GM19351 (cell line): ENCODE results near the gene GRPEL2.
"Not testable (repeated sequence)": the region's sequence is repeated elsewhere in the genome, so short reads cannot be mapped to it uniquely, and the experiment has no call there.

Experiments used
- ATAC-seq: cut with Tn5 transposase; IDR thresholded peaks from one replicate; pipeline ENCODE4 v1.9.1; 2021; ENCODE audit warnings: mild to moderate bottlenecking, moderate library complexity; ENCODE audit not compliant: unreplicated experiment

GRPEL2 gene

GRCh38 chr5:149374801-149375200 is 29.5 kb downstream of the GRPEL2 start:
- no peak for ATAC-seq

GRCh38 chr5:149375434-149375833 is 30.1 kb downstream of the GRPEL2 start:
- ATAC-seq, result no peak

GRCh38 chr5:149376104-149376503 is 30.8 kb downstream of the GRPEL2 start:
- ATAC-seq, result no peak

- ATAC-seq, result no peak
Observed at GRCh38 chr5:149376711-149377447, 31.6 kb downstream of the GRPEL2 start.

- ATAC-seq, result no peak
Observed at GRCh38 chr5:149378241-149378820, 33.0 kb downstream of the GRPEL2 start.

GRCh38 chr5:149379177-149379761 is 34.0 kb downstream of the GRPEL2 start, which contains the start of gene IL17B:
IL17B (minus strand) TSS chr5:149379292; CDS start chr5:149379225, 67 bp downstream.
- ATAC-seq, result no peak

- ATAC-seq, result no peak
Observed at GRCh38 chr5:149379818-149380374, 34.6 kb downstream of the GRPEL2 start.

- ATAC-seq, result no peak
Observed at GRCh38 chr5:149380466-149381121, 35.3 kb downstream of the GRPEL2 start.

- peak; percentile 17 for ATAC-seq
Observed at GRCh38 chr5:149381261-149381985, 36.1 kb downstream of the GRPEL2 start.

- peak; percentile 93 for ATAC-seq
Observed at GRCh38 chr5:149381986-149382338, 36.7 kb downstream of the GRPEL2 start.

- no peak for ATAC-seq
Observed at GRCh38 chr5:149382517-149383220, 37.4 kb downstream of the GRPEL2 start.

GRCh38 chr5:149383399-149383798 is 38.1 kb downstream of the GRPEL2 start:
- no peak for ATAC-seq

GRCh38 chr5:149386166-149386565 is 40.9 kb downstream of the GRPEL2 start:
- no peak for ATAC-seq

GRCh38 chr5:149387081-149387631 is 41.9 kb downstream of the GRPEL2 start:
- ATAC-seq, result no peak

- ATAC-seq, result no peak
Observed at GRCh38 chr5:149387982-149388381, 42.7 kb downstream of the GRPEL2 start.

- no peak for ATAC-seq
Observed at GRCh38 chr5:149388498-149389190, 43.3 kb downstream of the GRPEL2 start.

- no peak for ATAC-seq
Observed at GRCh38 chr5:149389552-149390495, 44.5 kb downstream of the GRPEL2 start.

- ATAC-seq, result not testable (repeated sequence)
Observed at GRCh38 chr5:149391076-149391475, 45.8 kb downstream of the GRPEL2 start.
